ENCODE measurements around the gene NDUFV2.
"Not testable (repeated sequence)": the region's sequence is repeated elsewhere in the genome, so short reads cannot be mapped to it uniquely, and the experiment has no call there.

The NDUFV2 gene

DNA sequence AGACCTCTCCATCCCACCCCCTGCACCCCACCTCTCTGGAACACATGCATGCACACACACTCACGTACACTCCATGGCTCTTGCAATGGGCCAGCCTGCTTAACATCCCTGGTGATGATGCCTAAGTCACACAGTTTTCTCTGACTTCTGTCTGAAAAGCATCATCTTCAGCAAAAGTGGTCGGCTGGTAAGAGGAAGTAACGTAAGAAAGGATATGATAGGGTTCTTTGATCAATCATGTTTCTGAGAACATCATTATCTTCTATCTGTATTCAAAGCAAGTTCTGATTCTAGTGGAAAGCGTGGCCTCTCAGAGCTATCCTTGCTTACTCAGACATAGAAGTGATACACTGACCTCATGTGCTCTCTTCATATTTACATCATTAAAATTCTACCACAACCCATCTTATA, 11.4 kb upstream of the NDUFV2 start:
- DNase-seq = no peak

DNA sequence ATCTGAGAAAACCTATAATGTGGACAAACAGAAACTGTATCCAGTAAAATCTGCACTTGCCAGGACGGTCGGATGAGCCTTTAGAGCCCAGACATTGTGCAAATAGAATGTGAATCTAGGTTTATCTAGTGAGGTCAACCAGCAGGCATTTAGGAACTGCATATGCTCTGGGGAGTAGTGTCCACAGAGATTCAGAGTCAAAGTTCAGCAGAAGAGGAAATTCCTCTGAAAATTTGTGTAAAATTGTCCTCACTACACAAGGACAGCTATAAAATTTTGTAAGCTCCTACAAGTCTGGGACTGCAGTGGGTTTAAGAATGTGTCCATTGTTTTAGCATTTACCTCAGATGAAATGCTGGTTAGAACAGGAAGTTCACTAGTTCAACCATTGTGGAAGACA, 9.8 kb upstream of the NDUFV2 start:
- no peak for DNase-seq

DNA sequence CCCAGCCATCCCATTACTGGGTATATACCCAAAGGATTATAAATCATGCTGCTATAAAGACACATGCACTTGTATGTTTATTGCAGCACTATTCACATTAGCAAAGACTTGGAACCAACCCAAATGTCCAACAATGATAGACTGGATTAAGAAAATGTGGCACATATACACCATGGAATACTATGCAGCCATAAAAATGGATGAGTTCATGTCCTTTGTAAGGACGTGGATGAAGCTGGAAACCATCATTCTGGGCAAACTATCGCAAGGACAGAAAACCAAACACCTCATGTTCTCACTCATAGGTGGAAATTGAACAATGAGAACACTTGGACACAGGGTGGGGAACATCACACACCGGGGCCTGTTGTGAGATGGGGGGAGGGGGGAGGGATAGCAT, 9.4 kb upstream of the NDUFV2 start:
- DNase-seq = not testable (repeated sequence)

DNA sequence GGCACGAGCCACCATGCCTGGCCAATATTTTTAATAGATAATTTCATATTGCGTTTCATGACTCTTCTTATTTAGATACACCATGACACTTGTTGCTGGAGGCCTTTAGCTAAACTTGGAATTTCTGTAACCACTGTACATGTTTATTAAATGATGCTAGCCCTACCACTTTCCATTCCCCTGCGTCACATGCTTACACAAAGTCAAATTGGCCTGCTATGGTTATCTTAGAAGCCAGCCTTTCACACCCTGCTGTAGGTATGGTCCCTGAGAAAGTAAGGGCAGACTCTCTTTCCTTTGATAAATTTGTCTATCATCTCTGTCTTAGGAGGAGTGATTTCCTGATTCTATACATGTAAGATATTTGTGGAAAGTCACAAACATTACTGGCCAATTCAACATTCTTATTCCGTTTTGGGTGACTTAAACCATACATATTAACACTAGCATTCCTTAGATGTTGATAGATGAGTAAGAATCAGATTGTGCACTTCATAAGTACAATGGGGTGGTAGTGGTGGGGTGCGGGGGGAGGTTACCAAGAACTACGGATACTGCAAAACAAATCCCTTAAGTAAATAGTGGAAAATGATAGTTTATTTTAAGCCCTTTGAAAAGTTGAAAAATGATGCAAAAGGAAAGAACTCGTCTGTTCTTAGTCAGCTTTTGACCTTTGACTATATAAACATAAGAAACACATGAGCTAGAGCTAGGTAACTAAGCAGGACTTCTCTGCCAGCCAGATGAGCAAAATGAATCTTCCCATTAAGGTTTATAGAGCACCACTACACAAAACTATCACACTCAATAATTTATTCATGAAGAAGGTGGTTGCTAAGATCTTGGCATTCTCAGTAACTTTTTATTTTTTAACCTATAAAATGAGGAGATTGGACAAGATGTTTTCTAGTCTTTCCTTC, 7.9 kb upstream of the NDUFV2 start:
- DNase-seq = no peak

DNA sequence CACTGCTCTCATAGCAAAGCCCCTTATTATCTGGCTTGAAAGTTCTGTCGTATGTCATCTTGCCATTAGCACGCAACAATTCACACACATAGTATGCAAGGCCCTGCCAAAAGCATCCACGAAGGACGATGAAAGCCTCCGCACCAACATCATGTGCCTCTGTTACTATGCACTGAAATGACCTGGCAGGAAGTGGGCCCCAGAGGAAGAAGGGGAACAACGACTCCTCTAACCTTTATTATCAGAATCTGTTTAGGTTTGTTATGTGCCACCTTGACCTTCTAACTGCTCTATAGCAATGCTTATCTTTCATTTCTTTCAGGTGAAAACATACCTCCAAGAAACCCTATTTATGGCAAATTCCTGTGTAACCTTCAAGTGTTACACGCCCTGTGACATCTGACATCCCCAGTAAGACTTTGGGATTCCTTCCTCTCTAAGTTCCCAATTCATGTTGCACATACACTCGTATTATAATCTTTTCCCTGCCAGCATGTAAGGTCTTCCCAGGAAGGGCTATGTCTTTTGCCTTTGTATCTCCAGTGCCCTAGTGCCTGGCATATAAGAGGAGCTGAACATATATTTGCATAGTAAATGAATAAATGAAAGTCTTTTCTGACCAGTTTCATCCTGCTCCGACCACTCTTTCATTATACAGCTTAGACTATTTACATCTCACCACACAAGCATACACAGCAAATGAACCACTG, 7.0 kb upstream of the NDUFV2 start:
- peak; percentile 42 for DNase-seq

DNA sequence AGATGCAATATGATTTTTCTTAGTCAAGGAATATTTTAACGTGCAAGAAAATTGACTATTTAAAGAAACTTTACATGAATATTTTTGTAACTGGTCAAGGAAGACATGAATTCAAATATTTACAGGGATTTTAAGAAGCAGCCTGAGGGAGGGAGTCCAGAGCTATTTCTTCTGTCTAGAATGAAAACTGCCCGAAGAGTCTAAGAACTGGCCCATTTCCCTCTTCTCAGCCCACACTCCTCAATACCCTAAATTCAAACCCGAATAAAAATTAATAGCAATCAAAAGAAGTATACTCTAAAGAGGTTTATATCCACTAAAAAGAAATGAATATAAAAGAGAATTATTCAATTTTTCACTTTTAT, 6.5 kb upstream of the NDUFV2 start:
- no peak for DNase-seq

DNA sequence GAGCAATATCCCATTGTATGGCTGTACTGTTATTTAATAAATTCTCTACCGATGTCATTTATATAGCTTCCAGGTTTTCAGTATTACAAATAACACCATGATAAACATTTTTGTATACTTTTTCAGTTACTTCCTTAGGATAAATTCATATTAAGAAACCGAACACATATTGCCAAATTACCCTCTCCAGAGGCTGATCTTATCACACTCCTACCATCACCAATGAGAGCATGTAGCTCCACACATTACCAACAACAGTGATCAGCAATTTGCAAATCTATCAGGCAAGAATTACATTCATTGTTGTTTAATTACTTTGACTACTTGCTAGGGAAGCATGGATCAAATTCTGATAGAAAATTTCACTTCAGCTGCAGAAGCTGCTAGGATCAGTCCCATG, 5.8 kb upstream of the NDUFV2 start:
- DNase-seq = no peak

DNA sequence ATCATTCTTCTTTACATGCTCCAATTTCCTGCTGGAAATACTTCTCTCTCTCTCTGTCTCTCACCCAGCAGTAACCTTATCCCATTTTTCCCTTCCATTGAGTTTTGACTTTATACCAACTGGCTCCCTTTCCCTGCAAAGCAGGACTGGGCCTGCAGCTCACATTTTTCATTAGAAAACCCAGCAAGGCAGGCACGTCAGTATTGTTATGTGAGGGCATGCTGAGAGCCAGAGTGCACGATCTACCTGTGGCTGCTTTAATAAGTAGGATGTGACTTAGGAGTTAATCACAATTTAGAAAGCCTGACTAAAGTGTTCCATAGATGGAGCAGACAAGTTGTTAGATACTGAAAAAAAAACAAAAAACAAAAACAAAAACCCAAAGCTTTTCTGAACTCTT, 5.2 kb upstream of the NDUFV2 start:
- no peak for DNase-seq

DNA sequence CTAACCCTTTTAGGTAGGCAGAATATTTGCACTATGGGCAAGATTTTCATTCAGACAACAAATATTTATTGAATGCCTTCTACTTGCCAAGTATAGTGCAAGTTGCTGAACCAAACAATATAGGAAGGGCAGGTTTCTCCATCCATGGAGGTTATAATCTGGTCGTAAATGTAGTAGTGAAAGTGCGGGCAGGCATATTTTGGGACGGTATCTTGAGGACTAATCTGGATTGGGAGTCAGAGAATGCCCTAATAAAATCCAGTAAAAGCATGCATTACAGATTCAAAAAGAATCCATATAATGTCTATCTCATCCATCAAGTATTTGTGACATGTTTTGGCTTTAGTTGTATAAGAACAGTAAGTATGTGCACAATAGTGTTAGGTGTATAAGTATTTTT, 1.7 kb upstream of the NDUFV2 start:
- DNase-seq = no peak

DNA sequence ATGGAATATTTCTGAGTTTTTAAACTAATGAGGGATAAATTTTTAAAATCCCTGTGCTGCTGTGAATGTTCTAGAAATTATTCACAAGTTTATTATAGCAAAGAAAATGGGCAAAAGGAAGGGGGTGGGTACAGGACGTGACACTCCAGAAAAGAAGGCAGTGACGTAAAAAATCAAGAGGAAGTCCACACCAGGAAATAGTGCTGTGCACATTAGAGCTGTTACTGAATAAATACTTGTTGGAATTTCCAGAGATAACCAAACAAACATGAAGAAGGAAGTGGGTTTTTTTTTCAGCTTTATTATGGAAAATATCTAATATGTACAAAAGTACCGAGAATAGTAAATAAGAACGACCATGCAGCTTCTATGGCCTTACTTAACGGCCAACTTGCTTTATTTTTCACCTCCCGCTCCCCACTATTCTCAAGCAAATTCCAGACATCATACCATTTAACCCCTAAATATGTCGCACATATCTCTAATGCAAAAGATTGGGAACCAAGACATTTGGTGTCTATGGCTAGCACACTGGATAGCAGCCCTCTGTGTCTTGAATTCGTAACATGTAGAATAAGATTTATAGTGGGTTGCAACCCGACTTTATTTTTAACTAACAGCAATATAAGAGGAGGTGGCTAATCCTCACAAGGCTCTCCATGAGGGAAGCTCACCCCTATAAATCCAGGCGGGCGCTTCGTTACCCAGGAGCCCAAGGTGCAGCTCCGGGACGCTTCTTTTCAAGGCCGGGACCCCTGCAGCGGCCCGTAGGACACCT, 580 bp upstream of the NDUFV2 start:
- DNase-seq = no peak

DNA sequence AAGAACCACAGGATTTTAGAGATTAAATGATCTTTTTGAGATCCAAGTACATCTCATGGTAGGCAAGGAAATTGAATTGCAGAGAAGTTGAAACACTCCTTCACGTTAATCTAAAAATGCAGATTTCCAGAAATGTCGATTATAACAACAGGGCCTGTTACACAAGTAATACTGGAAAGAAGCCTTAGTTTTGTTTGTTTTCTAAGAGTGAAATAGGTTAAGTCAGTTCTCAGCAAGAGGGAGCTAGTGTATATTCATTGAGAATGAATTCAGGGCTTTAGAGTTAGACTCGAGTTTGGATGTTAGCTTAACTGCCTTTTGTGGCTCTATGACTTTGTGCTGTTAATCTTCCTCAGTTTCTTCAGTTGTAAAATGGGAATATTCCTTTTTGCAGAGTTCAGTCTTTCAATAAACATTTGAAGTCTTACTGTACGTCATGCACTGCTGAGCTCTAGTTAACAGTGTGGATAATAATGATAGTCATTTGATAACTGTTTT, 926 bp downstream of the NDUFV2 start:
- DNase-seq = no peak

DNA sequence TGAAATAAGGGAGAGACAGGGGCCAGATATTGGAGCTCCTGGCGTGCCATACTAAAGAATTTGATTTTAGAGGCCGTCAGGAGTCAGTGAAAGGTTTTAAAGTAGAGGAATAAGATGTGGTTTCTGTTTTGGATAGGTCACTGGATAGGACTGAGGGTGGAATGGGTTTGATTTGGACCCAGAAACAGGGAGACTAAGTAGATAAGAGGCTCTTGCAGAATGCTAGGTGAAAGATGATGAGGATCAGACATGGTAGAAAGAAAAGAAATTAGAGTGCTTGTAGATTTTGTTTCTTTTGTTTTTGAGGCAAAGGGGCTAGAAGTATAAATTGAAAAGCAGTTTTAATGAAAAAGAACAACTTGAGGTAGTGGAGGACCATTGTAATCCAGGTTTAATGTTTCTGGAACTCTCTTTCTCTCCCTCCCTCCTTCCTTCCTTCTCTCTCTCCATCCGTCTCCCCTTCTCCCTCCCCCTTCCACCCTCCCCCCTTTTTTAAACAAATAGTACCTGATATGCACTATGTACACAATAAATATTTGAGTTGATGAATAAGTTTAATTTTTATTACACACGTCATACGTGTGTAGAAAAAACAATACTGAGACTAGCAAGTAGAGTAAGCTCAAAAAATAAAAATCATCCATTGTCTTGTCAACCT, 1.9 kb downstream of the NDUFV2 start:
- no peak for DNase-seq

DNA sequence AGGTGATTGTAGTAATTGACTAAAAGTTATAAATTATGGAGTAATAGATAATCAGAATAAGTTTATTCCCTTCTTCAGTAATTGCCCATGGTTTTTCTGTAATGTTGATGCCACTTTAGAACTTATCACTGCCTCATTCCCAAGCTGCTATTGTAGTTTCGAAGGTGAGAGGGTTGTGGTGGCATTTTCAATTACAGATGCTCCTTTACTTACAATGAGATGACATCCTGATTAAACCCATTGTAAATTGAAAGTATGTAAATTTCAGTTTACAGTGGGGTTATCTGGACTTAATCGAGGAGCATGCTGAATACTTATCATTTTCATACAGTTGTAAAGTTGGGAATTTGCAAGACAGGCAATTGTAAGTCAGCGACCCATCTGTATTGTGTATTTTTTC, 2.9 kb downstream of the NDUFV2 start:
- no peak for DNase-seq

DNA sequence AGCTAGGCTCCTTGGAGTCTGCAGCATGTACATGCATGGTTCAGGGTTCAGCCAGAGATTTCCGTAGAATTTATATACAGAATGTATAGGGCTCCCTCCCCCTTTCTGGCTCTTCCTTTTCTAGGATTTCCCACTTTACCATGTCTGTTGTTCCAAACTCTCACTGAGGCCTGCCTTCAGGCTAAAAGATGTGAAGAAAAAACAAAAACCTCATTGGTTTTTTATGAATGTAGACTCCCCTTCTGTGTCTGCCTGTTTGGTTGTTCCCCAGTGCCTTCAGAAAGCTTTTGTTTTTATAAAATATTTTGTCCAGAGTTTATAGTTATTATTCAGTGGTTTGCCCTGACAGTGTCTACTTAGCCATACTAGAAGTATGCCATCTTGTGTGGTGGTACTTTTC, 3.6 kb downstream of the NDUFV2 start:
- DNase-seq = no peak

DNA sequence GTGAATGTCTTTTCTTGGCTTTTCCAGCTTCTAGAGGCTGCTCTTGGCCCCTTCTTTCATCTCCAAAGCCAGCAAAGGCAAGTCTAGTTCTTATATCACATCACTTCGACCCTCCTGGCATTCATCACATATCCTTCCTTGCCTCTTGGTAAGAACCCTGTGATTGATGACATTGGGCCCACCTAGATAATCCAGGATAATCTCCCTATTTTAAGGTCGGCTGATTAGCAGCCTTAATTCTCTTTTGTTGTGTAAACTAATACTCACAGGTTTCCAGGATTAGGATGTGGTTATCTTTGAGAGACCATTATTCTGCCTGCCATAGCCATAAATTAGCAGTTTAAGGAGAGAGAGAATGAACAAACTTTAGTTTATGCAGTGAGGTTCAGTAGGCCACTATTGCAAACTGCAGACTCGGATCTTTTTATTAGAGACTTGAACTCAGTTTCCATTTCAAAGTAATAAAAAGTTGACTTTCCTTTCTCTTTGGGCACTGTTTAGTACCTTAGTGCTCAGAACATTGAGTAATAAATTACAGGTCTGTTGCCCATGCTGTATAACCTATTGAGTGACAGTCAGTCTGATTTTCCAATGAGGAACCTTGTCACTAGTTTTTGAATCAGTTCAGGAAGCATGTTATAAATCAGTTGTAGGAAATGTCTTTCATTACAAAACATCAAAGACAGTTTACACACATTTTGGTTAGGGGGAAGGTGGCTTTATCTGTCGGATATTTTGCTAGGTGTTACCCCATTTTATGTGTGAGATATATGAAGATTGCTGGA, 4.5 kb downstream of the NDUFV2 start:
- no peak for DNase-seq

DNA sequence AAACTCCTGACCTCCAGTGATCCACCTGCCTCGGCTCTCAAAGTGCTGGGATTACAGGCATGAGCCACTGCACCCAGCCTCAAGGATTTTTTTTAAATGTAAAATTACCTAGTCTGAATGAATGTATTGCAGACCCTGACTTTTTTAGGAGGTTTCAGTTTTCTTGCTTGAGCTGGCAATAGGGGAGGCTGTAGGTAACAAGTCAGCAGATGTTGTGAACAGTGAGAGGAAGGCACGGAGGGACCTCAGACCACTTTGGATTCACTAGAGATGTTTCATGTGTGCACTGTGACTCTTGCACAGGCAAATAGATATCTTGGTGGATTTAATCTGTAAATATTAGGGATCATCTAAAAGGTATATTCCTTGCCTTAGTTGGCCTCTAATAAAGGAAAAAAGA, 6.4 kb downstream of the NDUFV2 start:
- no peak for DNase-seq

DNA sequence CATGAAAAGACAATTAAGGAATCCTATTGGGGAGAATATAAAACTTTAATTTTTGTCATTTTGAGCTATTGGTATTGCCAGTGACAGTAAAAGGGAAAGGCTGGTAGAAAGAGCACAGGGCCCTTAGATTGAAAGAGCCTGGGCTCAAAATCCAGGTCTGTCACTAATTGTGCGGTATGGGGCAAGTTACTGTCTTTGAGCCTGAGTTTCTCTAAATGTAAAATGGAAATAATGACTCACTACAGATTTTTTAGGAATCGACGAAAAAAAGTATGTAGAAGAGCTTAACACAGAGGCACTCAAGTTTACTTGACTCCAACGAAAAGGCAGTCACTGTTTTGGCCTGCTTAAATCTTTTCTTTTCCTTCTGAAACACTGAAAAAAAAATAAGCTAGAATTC, 7.0 kb downstream of the NDUFV2 start:
- no peak for DNase-seq

DNA sequence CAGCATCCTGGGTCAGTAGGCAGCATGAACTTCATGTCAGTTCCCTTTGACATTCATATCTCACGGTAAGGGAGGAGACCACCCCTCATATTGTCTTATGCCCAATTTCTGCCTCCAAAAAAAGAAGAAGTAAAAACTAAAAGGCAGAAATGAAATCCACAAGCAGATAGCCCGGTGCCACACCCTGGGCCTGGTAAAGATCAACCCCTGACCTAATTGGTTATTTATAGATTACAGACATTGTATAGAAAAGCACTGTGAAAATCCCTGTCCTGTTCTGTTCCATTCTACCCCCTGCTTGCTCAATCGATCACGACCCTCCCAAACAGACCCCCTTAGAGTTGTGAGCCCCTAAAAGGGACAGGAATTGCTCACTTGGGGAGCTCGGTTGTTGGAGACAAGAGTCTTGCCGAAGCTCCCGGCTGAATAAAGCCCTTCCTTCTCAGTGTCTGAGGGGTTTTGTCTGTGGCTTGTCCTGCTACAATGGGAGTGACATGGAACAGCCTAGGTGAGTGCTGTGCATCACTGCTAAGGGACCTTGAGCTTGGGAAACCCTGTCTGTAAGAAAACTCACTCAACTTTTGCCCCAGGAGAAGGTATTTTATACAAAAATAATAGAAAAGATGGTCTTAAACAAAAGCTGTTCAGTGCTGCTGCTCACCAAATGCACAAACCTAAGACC, 11.1 kb downstream of the NDUFV2 start:
- no peak for DNase-seq

DNA sequence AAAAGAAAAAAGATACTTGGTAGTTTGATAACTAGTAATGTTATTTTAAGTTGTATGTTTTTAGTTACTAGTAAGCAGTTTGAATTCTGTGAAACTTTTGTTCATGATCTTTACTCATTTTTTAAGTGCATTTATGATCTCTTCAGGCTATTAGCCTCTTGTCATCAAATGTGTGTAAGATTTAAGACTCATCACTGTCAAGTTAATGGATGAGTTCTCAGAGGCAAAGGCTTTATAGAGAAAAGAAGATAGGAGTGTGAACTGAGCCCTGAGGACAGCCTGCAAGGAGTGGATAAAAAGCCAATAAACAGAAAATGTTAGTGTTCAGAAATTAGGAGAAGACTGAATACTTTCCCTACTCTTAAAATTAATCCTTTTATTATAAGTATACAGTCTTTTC, 13.5 kb downstream of the NDUFV2 start:
- no peak for DNase-seq

DNA sequence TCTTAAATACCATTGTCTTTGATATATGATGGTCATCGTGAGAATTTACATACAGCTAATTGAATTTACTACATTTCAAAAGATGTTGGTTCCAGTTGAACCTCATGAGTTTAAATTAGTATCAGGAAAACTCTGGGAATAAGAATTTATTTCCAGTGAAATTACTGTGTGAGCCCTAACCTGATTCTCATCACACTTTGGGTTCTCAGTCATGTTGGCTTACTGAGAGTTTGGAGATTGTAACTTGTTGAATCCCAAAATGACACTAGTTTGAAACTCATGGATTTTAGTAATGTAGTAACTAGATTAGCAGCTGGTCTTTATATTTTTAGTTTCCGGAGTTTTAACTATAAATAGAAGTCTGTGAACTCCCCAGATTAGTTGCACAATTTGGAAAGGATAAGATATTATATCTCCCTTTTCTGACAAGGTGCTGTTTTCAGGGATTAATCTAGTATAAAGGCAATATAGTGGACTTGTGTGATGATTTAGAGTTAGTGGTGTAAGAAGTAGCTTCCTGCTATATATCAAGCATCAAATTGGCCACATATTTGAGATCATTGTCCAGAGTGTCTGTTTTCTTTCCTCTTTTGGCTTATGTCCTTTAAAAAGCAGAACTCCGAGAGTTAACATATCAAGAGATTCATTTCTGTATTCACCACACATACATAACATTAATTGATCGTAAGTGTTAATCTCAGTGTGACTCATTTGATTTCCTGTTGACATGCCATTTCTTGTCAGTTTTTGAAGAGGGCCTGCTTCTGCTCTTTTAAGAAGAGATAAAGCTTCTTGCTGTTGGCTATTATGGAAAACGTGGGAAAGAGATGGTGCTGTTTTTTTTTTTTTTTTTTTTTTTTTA, 15.7 kb downstream of the NDUFV2 start:
- DNase-seq = no peak

DNA sequence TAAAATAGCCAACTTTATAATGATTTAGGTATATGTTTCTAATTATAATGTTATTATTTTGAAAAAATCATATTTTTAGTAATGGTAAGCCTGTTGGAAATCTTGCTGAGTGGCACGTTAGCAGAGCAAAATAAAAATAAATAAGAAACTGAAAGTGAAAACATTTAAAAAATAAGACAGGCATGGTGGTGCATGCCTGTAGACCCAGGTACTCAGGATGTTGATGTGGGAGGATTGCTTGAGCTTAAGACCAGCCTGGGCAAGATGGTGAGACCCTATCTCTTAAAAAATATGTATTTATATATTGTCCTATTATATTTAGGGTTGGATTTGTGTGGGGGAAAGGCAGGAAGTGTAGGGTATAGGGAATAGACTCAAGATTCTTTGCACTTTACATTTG, 18.3 kb downstream of the NDUFV2 start:
- no peak for DNase-seq

Measured in activated gamma-delta T cell treated with Interleukin-2 at 50 U/mL for 16 hours (primary cell).